GM19452 (cell line): ENCODE data around the gene UCK1.

Experiments
- ATAC-seq: cut with Tn5 transposase; IDR thresholded peaks from one replicate; pipeline ENCODE4 v1.9.1; 2021; ENCODE audit not compliant: unreplicated experiment

UCK1 gene

GRCh38 chr9:131499254-131499767 is 31.8 kb downstream of the UCK1 start:
- ATAC-seq: no peak

DNA sequence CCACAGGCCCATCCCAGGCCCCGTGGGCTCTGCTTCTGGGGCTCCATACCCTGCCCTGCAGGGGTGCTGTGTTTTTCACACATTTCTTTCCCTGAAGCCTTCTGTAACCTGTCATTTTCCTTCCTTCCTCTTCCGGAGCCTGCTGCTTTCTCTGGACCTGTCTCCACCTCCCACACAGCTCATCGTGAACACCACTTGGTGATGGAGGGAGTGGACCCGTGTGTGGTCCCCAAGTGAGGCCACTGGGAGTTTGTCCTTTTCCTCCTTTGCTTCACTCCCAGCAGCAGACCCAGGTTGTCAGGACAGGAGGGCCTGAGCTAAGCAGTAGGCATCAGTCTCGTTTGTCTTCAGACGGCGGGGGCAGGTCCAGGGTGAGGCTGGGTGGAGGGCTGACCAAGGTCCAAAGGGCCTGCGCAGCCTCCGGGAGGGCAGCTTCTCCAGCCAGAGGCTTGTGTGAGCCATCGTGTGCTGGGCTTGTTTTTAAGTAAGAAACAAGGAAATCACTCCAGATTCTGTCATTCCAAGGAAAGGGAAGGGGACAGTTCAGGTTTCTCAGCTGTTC is 34.1 kb downstream of the UCK1 start:
- ATAC-seq: no peak

DNA sequence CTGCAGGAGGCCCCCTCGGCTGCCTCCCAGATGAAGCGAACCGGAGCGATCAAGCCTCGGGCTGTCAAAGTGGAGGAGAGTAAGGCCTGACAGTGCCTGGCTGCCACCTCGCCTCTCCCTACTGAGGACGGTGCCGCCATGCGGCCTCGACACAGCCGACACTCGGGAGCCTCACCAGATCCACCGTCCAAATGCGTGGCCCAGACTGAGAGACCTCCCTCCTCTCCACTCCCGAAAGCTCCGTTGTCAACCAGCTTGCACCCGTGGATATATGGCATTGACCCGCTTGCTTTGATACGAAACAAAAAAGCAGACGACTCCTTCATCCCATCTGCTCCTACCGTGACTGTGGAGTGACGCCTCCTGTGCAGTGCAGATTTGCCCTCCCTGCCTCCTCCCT is 35.3 kb downstream of the UCK1 start:
- no peak for ATAC-seq

DNA sequence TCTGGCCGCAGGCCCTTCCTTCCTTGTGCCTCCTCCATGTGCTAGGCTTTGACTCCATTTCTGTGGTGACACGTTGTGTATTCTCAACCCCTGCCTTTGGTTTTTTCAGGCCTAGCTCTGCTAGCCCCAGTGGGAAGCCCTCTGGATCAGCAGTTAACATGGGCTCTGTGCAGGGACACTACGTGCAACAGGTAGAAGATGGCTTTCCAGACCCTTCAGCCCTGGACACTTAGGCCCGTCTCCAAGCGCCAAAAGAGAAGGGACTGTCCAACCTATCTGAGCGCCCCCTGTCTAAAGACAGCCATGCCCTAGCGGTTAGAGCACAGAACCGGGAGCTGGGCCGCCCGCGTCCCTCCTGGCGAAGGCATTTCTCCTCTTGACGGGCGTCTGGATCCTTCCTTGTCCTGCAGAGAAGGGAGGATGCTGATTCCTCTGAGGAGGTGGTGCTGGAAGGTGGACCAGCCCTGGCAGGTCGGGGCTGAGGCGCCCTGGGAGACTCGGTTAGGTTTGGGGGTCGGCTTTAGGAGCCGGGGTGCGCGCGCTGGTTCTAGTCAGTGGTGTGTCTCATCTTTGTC is 36.7 kb downstream of the UCK1 start:
- no peak for ATAC-seq

GRCh38 chr9:131492070-131492469 is 39.0 kb downstream of the UCK1 start:
- no peak for ATAC-seq

DNA sequence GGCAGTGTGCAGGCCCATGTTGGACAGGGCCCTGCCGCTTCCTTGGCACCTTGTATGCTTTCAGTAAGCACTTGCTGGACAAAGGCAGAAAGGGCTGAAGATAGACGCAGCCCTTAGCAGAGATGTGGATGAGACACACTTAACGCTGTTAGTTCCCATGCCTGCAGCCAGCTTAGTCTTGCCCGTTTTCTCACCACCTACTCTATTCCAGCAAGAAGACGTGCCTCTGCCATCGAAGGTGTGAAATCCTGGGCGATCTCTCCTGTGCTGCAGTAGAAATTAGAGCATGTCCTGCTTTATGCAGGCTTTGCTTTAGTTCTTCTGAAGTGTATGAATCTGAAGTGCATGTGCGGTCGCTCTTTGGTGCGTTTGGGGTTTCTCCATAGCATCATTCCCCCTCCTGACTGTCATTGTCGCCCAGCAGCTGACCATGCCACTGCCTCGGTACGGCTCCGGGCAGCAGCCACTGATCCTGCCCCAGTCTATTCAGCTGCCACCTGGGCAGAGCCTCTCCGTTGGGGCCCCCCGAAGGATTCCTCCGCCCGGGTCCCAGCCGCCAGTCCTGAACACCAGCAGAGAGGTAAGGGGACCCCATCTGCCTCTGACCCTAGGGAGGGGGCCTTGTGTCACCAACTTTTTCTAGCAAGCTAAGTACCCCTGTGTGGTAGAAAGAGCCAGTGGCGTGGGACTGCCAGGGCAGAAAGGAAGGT is 39.9 kb downstream of the UCK1 start:
- ATAC-seq: no peak

DNA sequence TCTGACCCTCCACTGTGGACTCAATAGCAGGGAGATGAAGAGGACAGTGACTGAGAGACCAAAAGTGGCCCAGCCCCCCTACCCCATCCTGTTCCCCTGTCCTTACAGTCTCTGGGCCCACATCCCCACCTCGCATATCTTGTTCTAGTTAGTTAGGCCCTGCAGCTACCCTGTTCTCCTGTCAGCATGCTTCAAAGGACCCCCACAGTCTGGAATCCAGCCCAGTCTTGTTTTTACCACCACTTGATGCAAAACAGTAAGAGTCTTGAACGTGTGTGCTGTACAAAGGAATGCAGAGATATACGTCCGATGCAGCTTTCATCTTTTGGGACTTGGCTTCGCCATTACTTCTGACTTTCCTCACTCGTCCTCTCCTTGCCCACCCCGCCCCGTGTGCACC is 40.5 kb downstream of the UCK1 start:
- no peak for ATAC-seq

DNA sequence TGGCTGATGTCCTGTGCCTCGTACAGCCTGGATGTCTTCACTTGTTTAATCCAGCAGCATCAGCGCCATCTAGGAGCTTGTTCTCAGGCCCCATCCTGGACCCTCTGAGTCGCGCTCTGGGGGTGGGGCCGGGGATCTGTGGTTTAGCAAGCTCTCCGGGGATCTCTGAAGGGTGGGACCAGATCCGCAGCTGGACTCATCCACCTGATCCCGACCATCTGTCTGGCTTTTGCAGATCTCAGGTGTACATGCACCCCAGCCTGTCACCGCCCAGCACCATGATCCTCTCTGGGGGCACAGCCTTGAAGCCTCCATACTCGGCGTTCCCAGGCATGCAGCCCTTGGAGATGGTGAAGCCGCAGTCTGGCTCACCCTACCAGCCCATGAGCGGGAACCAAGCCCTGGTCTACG is 43.4 kb downstream of the UCK1 start:
- ATAC-seq: no peak

DNA sequence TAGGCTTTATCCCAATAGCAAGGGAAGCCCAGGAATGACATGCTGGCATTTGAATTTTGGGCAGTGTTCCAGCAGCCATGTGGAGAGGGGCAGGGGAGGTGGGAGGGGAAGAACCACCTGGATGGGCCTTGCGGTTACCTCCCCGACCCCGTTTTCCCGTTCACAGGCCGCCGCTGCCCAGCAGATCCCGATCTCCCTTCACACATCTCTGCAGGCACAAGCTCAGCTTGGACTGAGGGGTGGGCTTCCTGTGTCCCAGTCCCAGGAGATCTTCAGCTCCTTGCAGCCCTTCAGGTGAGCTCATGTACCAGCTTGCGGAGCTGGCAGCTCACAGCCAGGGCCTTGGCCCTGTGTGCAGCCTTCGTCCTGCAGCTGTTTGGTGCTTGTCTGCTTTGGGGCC is 44.1 kb downstream of the UCK1 start:
- no peak for ATAC-seq

DNA sequence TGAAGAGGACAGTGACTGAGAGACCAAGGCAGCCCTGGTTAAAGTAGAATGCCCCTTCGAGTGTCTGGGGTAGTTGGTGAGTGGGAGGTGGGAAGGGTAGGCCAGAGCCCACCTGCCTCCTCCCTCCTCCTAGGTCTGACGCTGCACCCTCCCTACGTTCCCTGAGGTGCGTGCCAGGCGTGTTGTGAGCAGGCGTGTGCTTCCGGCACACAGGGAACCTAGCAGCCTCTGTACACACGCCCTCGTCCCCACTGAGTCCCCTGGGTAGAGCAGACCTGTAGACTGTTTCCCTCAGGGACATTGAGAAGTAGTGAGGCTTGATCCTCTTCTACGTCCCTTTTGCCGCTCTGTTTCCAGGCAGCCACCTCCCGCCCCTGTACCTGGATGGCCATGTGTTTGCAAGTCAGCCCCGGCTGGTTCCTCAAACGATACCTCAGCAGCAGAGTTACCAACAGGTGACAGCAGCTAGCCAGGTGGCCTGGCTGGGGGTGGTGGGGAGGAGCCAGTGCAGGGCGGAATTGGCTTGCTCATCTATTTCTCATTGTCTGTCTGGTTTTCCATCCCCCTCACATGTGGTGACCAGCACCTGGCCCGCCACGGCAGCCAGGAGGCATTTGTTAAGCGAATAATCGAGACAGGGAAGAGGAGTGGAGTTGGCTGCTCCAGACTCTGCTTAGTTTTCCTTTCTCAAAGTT is 45.2 kb downstream of the UCK1 start:
- no peak for ATAC-seq

DNA sequence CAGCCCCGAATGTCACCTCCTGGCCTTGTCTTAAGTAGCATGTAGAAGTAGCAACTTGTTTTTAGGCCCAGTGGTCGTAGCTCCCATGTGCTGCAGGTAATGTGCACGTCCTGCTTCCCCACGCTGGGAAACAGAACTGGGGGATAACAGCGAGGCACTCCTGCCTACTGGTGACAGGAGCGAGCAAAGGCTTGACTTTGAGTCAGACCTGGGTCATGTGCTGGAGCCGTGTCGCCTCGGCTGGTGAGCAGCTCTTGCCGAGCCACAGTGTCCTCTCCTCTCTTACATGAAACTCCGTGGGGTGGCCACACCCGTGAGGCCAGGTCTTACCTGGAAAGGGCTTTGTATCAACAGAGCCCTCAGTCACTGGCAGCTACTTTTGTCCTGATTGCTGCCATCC is 45.9 kb downstream of the UCK1 start:
- ATAC-seq: no peak

DNA sequence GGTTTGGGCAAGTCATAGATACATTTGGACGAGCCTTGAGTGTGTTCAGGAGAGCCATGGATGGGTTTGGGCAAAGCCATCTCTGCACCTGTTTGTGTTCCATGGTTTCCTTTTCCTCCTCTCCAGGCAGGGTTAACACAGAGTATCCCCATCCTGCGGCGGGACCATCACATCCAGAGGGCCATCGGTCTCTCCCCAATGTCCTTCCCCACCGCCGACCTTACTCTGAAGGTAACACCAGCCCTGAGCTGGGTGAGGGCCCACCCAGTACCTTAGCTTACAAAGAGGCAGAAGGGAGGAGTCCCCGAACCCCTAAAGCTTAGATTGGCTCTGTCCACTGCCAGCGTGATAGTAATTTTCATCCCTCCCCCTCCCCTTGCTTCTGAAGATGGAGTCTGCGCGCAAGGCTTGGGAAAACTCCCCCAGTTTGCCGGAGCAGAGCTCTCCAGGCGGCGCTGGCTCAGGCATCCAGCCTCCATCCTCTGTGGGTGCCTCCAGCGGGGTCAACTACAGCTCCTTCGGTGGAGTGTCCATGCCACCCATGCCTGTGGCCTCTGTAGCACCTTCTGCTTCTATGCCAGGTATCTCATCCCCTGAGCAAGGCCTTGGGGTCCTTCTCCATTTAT is 46.4 kb downstream of the UCK1 start:
- no peak for ATAC-seq

DNA sequence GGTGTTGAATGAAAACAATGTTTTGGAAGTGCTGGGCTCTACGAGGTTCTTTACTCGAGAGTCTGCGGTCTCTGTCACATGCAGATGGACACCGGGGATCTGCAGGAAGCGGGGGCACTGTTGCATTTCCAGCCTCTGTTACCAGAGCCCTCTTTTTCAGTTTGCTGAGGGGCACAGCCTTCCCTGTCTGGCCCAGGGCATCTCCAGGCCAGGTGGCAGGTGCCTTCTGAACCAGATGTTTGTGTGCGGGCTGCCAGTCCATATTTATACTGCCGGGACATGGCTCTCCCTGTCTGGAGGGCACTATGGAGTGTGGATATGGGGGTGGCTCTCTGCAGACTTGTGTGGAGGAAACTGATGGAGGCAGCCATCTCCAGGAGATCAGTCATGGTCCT is 47.0 kb downstream of the UCK1 start:
- no peak for ATAC-seq

GRCh38 chr9:131483319-131484050 is 47.6 kb downstream of the UCK1 start:
- ATAC-seq: no peak

- ATAC-seq: no peak
These were observed 48.6 kb downstream of the UCK1 start for GRCh38 chr9:131482343-131483006.

DNA sequence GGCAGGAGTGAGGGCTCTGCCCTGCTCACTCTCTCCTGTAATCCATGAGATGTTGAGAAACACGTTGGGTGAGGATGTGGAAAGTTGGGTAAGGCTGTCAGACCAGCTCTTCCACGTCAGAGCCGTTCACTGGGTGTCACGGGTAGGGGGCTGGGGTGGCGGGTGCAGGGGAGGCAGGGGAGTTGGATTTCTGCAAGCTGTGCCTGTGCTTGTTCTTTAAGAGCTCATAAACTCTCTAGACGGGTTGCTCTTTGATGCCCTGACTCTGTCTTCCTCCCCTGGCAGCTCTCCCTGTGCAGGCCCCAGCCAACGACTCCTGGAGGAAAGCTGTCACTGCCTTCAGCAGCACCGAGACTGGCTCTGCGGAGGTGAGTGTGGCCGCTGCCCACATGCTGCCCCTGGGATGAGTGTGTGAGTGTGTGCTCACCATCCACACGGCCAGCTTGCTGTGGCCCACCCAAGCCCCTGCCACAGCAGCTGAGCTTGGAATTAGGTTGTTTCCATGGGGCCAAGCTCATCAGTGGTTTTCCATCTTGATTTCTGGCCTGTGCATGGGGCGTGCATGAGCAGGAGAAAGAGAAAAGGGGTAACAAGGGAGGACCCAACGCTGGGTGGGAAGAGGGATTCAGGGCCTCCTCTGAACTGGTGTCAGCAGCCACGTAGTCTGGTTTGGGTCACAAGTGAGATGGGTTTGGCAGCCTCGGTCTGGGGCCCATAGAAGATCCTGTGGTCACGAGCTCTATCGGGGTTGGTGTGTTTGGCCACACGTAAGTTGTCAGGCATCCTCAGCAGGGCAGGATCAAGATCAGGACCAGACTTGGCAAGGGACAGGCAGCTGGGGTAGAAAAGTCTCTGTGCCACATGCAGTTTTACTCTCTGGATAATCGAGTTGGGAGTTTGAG is 49.4 kb downstream of the UCK1 start:
- ATAC-seq: no peak

GRCh38 chr9:131480258-131480657 is 50.8 kb downstream of the UCK1 start:
- no peak for ATAC-seq

DNA sequence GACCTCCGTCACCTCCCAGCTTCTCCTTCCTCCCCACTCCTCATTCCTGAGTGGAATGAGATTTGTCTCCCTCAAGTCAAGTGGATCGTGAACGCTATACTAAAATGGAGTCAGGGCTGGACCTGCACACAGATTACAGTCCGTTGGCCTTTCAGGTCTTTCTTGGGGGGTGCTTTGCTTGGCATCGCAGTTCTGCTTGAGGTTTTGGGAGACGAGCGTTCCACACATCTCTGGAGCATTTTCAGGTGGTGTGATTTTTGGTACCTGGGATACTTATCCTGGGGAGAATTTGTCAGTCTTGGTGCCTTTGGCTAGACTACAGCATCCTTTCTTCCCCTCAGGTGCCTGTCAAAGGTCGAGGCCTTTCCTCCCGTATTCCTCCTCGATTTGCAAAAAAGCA is 52.2 kb downstream of the UCK1 start:
- no peak for ATAC-seq

GRCh38 chr9:131478421-131478868 is 52.6 kb downstream of the UCK1 start:
- no peak for ATAC-seq
